ENCODE measurements around the gene DDX18.

DNA sequence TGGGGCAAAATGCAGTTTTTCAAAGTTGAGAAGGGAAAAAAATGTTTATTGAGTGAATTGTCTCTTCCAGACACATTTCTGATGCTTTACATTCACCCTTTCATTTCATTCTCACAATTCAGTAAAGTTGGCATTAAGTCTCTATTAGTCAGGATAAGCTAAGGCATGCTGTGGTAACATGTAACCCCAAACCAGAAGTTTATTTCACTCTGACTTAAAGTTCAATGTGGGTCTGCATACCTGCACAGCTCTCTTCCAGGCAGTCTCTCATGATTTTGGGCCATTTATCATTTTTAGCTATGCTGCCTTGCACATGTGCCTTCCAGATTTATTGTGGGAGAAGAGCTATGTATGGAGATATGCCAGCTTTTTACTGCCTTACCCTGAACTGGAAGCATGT lies 48.0 kb downstream of the DDX18 start:
- TF ChIP-seq CTCF (IDR thresholded peaks at IDR 0.05) (no peak), POLR2A (IDR thresholded peaks at IDR 0.05) (no peak)
